CD4-positive, alpha-beta T cell (primary cell): Measurements from ENCODE around the gene MIDN. TPM values are rescaled to one million over a fixed set of nuclear protein-coding genes. Genes with fewer than 3 reads are reported as not detected.

Experiments
- ATAC-seq: fragments of 200-7000 bp; cut with Tn5 transposase; one replicate; pipeline ENCODE4 v1.10.0; 2022; ENCODE audit warnings: mild to moderate bottlenecking; ENCODE audit not compliant: poor library complexity
- CTCF ChIA-PET: fragments of 350-600 bp; sonication (Branson Sonifier 250); formaldehyde crosslinking; loops from one replicate; lab custom pipeline; 2021; ENCODE audit warnings: antibody characterized with exemption, inconsistent platforms; lab: Charles Lee
- POLR2A ChIA-PET: fragments of 350-600 bp; sonication (Branson Sonifier 250); formaldehyde crosslinking; loops from one replicate; lab custom pipeline; 2021; ENCODE audit warnings: antibody characterized with exemption, inconsistent platforms; lab: Charles Lee
- DNase-seq, 14 experiments: peaks; one replicate each; pipeline ENCODE4 v3.0.0-alpha.2; 2013 to 2020; ENCODE audit warnings: mixed read lengths in 2 of 14
- H3K27ac ChIP-seq, 2 donors: one replicate each; pipeline versions ENCODE4 v1.5.1 to v1.7.0; 2013; ENCODE audit warnings: low read length in 2 of 2, low read depth in 1 of 2, mild to moderate bottlenecking in 1 of 2
- H3K27me3 ChIP-seq, 2 experiments: 1 replicate in 1 of 2; 2 replicates in 1 of 2; pipeline versions ENCODE4 v1.6.1 to v1.7.0; 2013; ENCODE audit warnings: low read length in 2 of 2, control low read depth in 1 of 2, mild to moderate bottlenecking in 1 of 2, moderate library complexity in 1 of 2; ENCODE audit not compliant: insufficient read depth in 2 of 2, control insufficient read depth in 1 of 2
- H3K36me3 ChIP-seq: one replicate; pipeline ENCODE4 v1.6.1; 2013; ENCODE audit warnings: low read length, control low read depth; ENCODE audit not compliant: insufficient read depth
- H3K4me1 ChIP-seq: one replicate; pipeline ENCODE4 v1.6.1; 2013; ENCODE audit warnings: low read length, control low read depth; ENCODE audit not compliant: insufficient read depth
- H3K4me3 ChIP-seq: one replicate; pipeline ENCODE4 v1.5.1; 2013; ENCODE audit warnings: mild to moderate bottlenecking, low read length, moderate library complexity
- H3K9me3 ChIP-seq, 2 experiments: 1 replicate in 1 of 2; 2 replicates in 1 of 2; pipeline versions ENCODE4 v1.6.1 to v1.7.0; 2013; ENCODE audit warnings: low read length in 2 of 2, mild to moderate bottlenecking in 2 of 2, control low read depth in 1 of 2, moderate library complexity in 1 of 2; ENCODE audit not compliant: control insufficient read depth in 1 of 2, insufficient read depth in 1 of 2
- H3K27ac Mint-ChIP-seq: one replicate; pipeline ENCODE4 v1.8.0; 2020; ENCODE audit warnings: mixed read lengths
- H3K27me3 Mint-ChIP-seq: one replicate; pipeline ENCODE4 v1.8.0; 2021; ENCODE audit warnings: mixed read lengths
- H3K36me3 Mint-ChIP-seq: one replicate; pipeline ENCODE4 v1.8.0; 2021; ENCODE audit warnings: low read depth, mixed read lengths
- H3K4me1 Mint-ChIP-seq: one replicate; pipeline ENCODE4 v1.8.0; 2021; ENCODE audit warnings: low read depth, mixed read lengths
- H3K4me3 Mint-ChIP-seq: one replicate; pipeline ENCODE4 v1.8.0; 2020; ENCODE audit warnings: mild to moderate bottlenecking, mixed read lengths
- H3K9me3 Mint-ChIP-seq: one replicate; pipeline ENCODE4 v1.8.0; 2020; ENCODE audit warnings: mixed read lengths
- intact Hi-C, 2 experiments: fragments of 100-400 bp; cut with DNase I in 1 of 2; cut with micrococcal nuclease in 1 of 2; formaldehyde crosslinking; loops; one replicate each; pipeline versions ENCODE4 v1.15.1 to v1.9.0; 2023 to 2025; cut with DNase I, micrococcal nuclease
- total RNA-seq, 174 experiments: library from RNA in 2 of 174; stranded (reverse) in 2 of 174; gene quantifications; one replicate each; pipeline ENCODE4 v1.2.3 and lab custom pipeline; 2021 to 2026
- TF ChIP-seq, protein P1 (sequence below): fragments of 200-600 bp; IDR thresholded peaks from one replicate; pipeline ENCODE4 v1.8.0; 2022; ENCODE audit warnings: antibody characterized with exemption, mild to moderate bottlenecking

MIDN gene
- total RNA-seq, 2 experiments from 2014 or later: 214 to 228 TPM

DNA sequence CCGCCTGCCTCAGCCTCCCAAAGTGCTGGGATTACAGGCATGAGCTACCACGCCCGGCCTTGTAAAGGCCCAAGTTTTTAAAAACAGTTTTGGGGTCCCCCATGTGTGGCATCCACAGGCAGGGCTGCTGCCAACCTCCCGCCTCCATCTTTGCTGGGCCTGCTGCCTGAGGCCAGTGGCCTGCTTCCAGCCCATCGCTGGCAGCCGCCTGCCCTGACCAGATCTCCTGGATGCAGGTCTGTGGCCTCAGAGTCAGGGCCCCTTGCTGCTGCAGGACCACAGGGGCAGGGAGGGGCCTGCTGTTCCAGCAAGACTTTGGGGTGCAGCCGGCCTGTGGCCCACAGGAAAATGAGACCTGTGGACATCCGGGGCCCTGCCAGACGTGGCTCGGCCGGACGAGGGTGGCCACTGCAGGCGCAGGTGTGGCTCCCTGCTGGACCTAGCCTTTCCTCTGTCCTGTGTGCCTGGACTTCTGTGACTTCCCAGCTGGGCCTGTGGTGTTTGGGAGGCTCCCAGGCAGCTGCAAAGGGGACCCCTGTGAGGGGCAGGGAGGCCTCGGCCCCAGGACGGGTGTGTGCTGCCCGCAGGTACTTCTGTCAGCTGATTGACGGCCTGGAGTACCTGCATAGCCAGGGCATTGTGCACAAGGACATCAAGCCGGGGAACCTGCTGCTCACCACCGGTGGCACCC, 28.5 kb upstream of the MIDN start:
- DNase-seq: no peak
- no peak overlapping the region for H3K27ac ChIP-seq
- H3K4me1 Mint-ChIP-seq: no peaks in the 10 kb centered on the region
- H3K27me3 ChIP-seq: no peaks in the 10 kb centered on the region
- H3K4me3 ChIP-seq: no peak overlapping the region
- TF ChIP-seq, protein P1, sequence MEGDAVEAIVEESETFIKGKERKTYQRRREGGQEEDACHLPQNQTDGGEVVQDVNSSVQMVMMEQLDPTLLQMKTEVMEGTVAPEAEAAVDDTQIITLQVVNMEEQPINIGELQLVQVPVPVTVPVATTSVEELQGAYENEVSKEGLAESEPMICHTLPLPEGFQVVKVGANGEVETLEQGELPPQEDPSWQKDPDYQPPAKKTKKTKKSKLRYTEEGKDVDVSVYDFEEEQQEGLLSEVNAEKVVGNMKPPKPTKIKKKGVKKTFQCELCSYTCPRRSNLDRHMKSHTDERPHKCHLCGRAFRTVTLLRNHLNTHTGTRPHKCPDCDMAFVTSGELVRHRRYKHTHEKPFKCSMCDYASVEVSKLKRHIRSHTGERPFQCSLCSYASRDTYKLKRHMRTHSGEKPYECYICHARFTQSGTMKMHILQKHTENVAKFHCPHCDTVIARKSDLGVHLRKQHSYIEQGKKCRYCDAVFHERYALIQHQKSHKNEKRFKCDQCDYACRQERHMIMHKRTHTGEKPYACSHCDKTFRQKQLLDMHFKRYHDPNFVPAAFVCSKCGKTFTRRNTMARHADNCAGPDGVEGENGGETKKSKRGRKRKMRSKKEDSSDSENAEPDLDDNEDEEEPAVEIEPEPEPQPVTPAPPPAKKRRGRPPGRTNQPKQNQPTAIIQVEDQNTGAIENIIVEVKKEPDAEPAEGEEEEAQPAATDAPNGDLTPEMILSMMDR: no peak
- H3K36me3 Mint-ChIP-seq: peaks cover 7% of the 10 kb centered on the region
- no peaks in the 10 kb centered on the region for H3K9me3 ChIP-seq
- CTCF ChIA-PET: no interaction called here
- POLR2A ChIA-PET: no interaction called here
- H3K36me3 ChIP-seq: peaks cover 50% of the 10 kb centered on the region
- no peaks in the 10 kb centered on the region for H3K27me3 Mint-ChIP-seq
- H3K9me3 Mint-ChIP-seq: no peaks in the 10 kb centered on the region
- H3K4me3 Mint-ChIP-seq: no peak overlapping the region
- H3K4me1 ChIP-seq: no peaks in the 10 kb centered on the region
- no peak for ATAC-seq
- intact Hi-C loops: no loop called here
- H3K27ac Mint-ChIP-seq: no peak overlapping the region

DNA sequence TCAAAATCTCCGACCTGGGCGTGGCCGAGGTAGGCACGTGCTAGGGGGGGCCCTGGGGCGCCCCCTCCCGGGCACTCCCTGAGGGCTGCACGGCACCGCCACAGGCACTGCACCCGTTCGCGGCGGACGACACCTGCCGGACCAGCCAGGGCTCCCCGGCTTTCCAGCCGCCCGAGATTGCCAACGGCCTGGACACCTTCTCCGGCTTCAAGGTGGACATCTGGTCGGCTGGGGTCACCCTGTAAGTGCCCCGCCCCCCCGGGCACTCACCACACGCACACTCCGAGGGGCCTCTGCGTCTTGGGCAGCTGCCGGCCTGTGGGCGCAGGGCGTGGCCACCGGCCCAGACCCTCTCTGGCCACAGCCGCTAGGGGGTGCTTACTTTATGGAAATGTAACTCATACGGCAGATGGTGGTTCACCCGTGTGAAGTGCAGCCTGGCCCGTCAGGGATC, 27.9 kb upstream of the MIDN start:
- Mint-ChIP-seq H3K4me1 (no peaks in the 10 kb centered on the region), H3K27me3 (no peaks in the 10 kb centered on the region), H3K36me3 (peaks cover 7% of the 10 kb centered on the region), H3K4me3 (no peak overlapping the region), H3K27ac (no peak overlapping the region), H3K9me3 (no peaks in the 10 kb centered on the region)
- Histone ChIP-seq H3K9me3 (no peaks in the 10 kb centered on the region), H3K4me1 (no peaks in the 10 kb centered on the region), H3K4me3 (no peak overlapping the region), H3K36me3 (peaks cover 50% of the 10 kb centered on the region), H3K27ac (no peak overlapping the region), H3K27me3 (no peaks in the 10 kb centered on the region)
- no peak for DNase-seq
- CTCF ChIA-PET: no interaction called here
- intact Hi-C loops: no loop called here
- POLR2A ChIA-PET: no interaction called here
- ATAC-seq: no peak
- TF ChIP-seq, protein P1: no peak

DNA sequence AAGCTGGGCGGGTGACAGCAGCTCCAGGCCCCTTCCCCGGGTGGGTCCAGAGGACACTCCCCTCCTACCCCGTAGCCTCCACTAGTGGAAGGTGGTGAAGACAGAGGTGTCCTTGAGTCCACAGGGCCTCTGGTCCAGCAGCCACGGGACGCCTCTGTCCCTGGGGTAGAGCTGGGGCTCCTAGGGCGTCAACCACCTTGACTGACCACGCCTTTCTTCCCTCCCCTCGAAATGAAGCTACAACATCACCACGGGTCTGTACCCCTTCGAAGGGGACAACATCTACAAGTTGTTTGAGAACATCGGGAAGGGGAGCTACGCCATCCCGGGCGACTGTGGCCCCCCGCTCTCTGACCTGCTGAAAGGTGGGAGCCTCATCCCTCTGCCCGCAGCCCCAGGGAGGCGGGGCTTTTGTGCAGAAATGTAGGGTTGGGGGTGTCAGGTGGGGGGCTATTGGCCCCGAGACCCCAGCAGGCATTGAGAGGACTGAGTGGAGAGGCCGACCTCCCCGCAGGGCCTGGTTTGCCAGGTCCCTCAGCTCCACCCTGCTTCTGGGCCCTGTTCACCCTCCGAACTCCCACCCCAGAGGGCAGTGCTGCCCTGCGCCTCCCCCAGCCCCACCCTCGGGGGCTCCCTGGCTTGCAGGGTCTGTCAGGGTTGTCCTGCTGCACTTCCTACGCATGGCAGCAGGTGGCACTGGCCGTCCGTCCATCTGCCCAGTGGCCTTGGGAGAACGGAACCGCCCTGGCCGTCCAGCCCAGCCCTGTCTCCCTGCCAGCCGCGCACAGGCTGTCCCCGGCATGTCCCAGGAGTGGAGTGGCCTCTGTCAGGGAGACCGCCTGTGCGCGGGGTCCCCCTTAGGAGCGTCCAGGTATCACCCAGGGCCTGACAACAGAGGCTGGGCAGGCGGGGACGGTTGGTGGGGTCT, 27.1 kb upstream of the MIDN start:
- ATAC-seq (no peak), DNase-seq (no peak)
- Mint-ChIP-seq H3K27ac (no peak overlapping the region), H3K27me3 (no peaks in the 10 kb centered on the region), H3K4me1 (no peaks in the 10 kb centered on the region), H3K4me3 (no peak overlapping the region), H3K36me3 (peaks cover 7% of the 10 kb centered on the region), H3K9me3 (no peaks in the 10 kb centered on the region)
- no peak overlapping the region for H3K4me3 ChIP-seq
- intact Hi-C loops: no loop called here
- TF ChIP-seq, protein P1: no peak
- H3K9me3 ChIP-seq: no peaks in the 10 kb centered on the region
- peaks cover 50% of the 10 kb centered on the region for H3K36me3 ChIP-seq
- POLR2A ChIA-PET: interaction anchor here (0.6 kb wide), 1 partner anchor 90 kb away, joined by 3 read pairs; no protein-coding TSS in a partner anchor
- no peaks in the 10 kb centered on the region for H3K27me3 ChIP-seq
- CTCF ChIA-PET: interaction anchor here (0.6 kb wide), 1 partner anchor 1321 kb away, joined by 3 read pairs; no protein-coding TSS in a partner anchor
- no peaks in the 10 kb centered on the region for H3K4me1 ChIP-seq
- H3K27ac ChIP-seq: no peak overlapping the region
